ENCODE measurements around the gene GRAMD1A.

The GRAMD1A gene

GRCh38 chr19:35017507-35017906, 17.4 kb downstream of the GRAMD1A start:
- TF ChIP-seq CTCF (IDR thresholded peaks at IDR 0.05; ENCODE audit: insufficient read depth, low read depth, low read length, missing control alignments): no peak
- H3K4me3 ChIP-seq (ENCODE audit: low read length): no peak overlapping the region
- DNase-seq (ENCODE audit: low read depth): no peak

- no peak for TF ChIP-seq CTCF (IDR thresholded peaks at IDR 0.05; ENCODE audit: insufficient read depth, low read depth, low read length, missing control alignments)
- no peak overlapping the region for H3K4me3 ChIP-seq (ENCODE audit: low read length)
- no peak for DNase-seq (ENCODE audit: low read depth)
Measured at GRCh38 chr19:35018379-35018778, 18.3 kb downstream of the GRAMD1A start.

GRCh38 chr19:35019144-35019543, 19.0 kb downstream of the GRAMD1A start:
- DNase-seq (ENCODE audit: low read depth): no peak
- no peak for TF ChIP-seq CTCF (IDR thresholded peaks at IDR 0.05; ENCODE audit: insufficient read depth, low read depth, low read length, missing control alignments)
- H3K4me3 ChIP-seq (ENCODE audit: low read length): no peak overlapping the region

GRCh38 chr19:35021016-35021415, 20.9 kb downstream of the GRAMD1A start:
- H3K4me3 ChIP-seq (ENCODE audit: low read length): no peak overlapping the region
- no peak for DNase-seq (ENCODE audit: low read depth)
- TF ChIP-seq CTCF (IDR thresholded peaks at IDR 0.05; ENCODE audit: insufficient read depth, low read depth, low read length, missing control alignments): no peak

GRCh38 chr19:35021596-35021995, 21.5 kb downstream of the GRAMD1A start:
- no peak overlapping the region for H3K4me3 ChIP-seq (ENCODE audit: low read length)
- DNase-seq (ENCODE audit: low read depth): no peak
- TF ChIP-seq CTCF (IDR thresholded peaks at IDR 0.05; ENCODE audit: insufficient read depth, low read depth, low read length, missing control alignments): no peak

GRCh38 chr19:35022460-35022859, 22.3 kb downstream of the GRAMD1A start:
- no peak for DNase-seq (ENCODE audit: low read depth)
- H3K4me3 ChIP-seq (ENCODE audit: low read length): no peak overlapping the region
- no peak for TF ChIP-seq CTCF (IDR thresholded peaks at IDR 0.05; ENCODE audit: insufficient read depth, low read depth, low read length, missing control alignments)

GRCh38 chr19:35023428-35023827, 23.3 kb downstream of the GRAMD1A start:
- TF ChIP-seq CTCF (IDR thresholded peaks at IDR 0.05; ENCODE audit: insufficient read depth, low read depth, low read length, missing control alignments): no peak
- DNase-seq (ENCODE audit: low read depth): no peak
- no peak overlapping the region for H3K4me3 ChIP-seq (ENCODE audit: low read length)
